Bronchial epithelial cell (primary cell): ENCODE results near the gene RBM43. TPM values are rescaled to one million over a fixed set of nuclear protein-coding genes. Genes with fewer than 3 reads are reported as not detected.

ENCODE experiments used
- DNase-seq: peaks from one replicate; pipeline ENCODE4 v3.0.0-alpha.2; 2010; ENCODE audit warnings: low read depth
- FAIRE-seq: peaks from 2 replicates; lab custom pipeline; 2011; peaks lifted over from hg19 to GRCh38; lab: Jason Lieb, UNC
- H3K27me3 ChIP-seq: 2 replicates; pipeline ENCODE4 v1.5.1; 2011; ENCODE audit warnings: low read length; ENCODE audit not compliant: control insufficient read depth, insufficient read depth
- H3K36me3 ChIP-seq: 2 replicates; pipeline ENCODE4 v1.5.1; 2011; ENCODE audit warnings: low read length; ENCODE audit not compliant: control insufficient read depth, insufficient read depth
- H3K4me3 ChIP-seq: 2 replicates; pipeline ENCODE4 v1.5.1; 2011; ENCODE audit warnings: mild to moderate bottlenecking, low read depth, low read length, control low read depth
- CTCF ChIP-seq: IDR thresholded peaks from 2 replicates; pipeline ENCODE4 v1.5.1; 2011; ENCODE audit warnings: mild to moderate bottlenecking, moderate library complexity, low read length, control low read depth, inconsistent platforms; ENCODE audit not compliant: insufficient read depth, severe bottlenecking
- total RNA-seq: library from RNA; depleted of rRNA; stranded (reverse); fragments of >200 nt; gene quantifications from 2 replicates; pipeline ENCODE4 v1.2.1, GENCODE V29; 2014

The RBM43 gene
- total RNA-seq, 1 donor from 2014 or later = 0.79 TPM

- FAIRE-seq = no peak
- TF ChIP-seq CTCF = no peak
- Histone ChIP-seq H3K36me3 (no peaks in the 10 kb centered on the region), H3K27me3 (no peaks in the 10 kb centered on the region), H3K4me3 (no peak overlapping the region)
- DNase-seq = no peak
These were observed 15.4 kb upstream of the RBM43 start for GRCh38 chr2:151277067-151277466.

GRCh38 chr2:151275291-151275690 lies 13.6 kb upstream of the RBM43 start:
- Histone ChIP-seq H3K4me3 (no peak overlapping the region), H3K27me3 (no peaks in the 10 kb centered on the region), H3K36me3 (no peaks in the 10 kb centered on the region)
- FAIRE-seq = no peak
- TF ChIP-seq CTCF = no peak
- no peak for DNase-seq

GRCh38 chr2:151271824-151272223 lies 10.2 kb upstream of the RBM43 start:
- Histone ChIP-seq H3K4me3 (no peak overlapping the region), H3K27me3 (no peaks in the 10 kb centered on the region), H3K36me3 (no peaks in the 10 kb centered on the region)
- DNase-seq (no peak), FAIRE-seq (no peak)
- TF ChIP-seq CTCF = no peak

GRCh38 chr2:151269798-151270568 lies 8.3 kb upstream of the RBM43 start:
- TF ChIP-seq CTCF = no peak
- peak; percentile 67 for DNase-seq
- no peaks in the 10 kb centered on the region for H3K27me3 ChIP-seq
- FAIRE-seq = no peak
- H3K36me3 ChIP-seq = no peaks in the 10 kb centered on the region
- H3K4me3 ChIP-seq = no peak overlapping the region

- Histone ChIP-seq H3K27me3 (no peaks in the 10 kb centered on the region), H3K36me3 (no peaks in the 10 kb centered on the region), H3K4me3 (no peak overlapping the region)
- DNase-seq (no peak), FAIRE-seq (no peak)
- no peak for TF ChIP-seq CTCF
These were observed 6.4 kb upstream of the RBM43 start for GRCh38 chr2:151268085-151268484.

GRCh38 chr2:151267537-151267936 lies 5.9 kb upstream of the RBM43 start:
- Histone ChIP-seq H3K36me3 (no peaks in the 10 kb centered on the region), H3K4me3 (no peak overlapping the region), H3K27me3 (no peaks in the 10 kb centered on the region)
- FAIRE-seq = no peak
- DNase-seq = no peak
- TF ChIP-seq CTCF = no peak
